Vagina (tissue), 2 donors: ENCODE data around the gene KIF1A.

ENCODE experiments used
- POLR2A ChIP-seq, 2 donors: fragments of 450-650 bp; IDR thresholded peaks; one replicate each; pipeline ENCODE4 v1.6.1; 2017; ENCODE audit warnings: antibody characterized with exemption in 2 of 2, mild to moderate bottlenecking in 2 of 2, moderate library complexity in 2 of 2
- TF ChIP-seq, protein P1 (sequence below), 3 experiments: fragments of 450-650 bp in 2 of 3; fragments of 200-600 bp in 1 of 3; sonication (generic) in 1 of 3; IDR thresholded peaks; one replicate each; pipeline ENCODE4 v1.5.1; 2017 to 2019; ENCODE audit warnings: antibody characterized with exemption in 3 of 3, mild to moderate bottlenecking in 2 of 3, moderate library complexity in 2 of 3

DNA sequence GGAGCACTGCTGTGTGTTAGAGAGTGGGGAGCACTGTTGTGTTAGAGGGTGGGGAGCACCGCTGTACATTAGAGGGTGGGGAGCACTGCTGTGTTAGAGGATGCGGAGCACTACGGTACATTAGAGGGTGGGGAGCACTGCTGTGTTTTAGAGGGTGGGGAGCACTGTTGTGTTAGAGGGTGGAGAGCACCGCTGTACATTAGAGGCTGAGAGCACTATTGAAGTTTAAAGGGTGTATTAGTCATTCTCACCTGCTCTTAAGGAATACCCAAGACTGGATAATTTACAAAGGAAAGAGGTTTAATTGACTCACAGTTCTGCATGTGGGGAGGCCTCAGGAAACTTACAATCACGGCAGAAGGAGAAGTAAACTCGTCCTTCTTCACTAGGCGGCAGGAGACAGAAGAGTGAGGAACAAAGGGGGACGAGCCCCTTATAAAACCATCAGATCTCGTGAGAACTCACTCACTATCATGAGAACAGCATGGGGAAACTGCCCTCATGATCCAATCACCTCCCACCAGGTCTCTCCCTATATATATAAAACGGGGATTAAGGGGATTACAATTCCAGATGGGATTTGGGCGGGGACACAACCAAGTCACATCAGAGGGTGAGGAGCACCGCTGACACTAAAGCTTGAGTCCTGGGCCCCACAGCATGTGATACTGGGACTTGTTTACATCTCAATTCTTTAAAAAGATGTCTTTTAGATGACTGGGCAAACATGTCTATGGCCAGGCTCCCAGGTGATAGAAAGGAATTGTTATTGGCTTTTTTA is 29.1 kb upstream of the KIF1A start:
- TF ChIP-seq, protein P1, sequence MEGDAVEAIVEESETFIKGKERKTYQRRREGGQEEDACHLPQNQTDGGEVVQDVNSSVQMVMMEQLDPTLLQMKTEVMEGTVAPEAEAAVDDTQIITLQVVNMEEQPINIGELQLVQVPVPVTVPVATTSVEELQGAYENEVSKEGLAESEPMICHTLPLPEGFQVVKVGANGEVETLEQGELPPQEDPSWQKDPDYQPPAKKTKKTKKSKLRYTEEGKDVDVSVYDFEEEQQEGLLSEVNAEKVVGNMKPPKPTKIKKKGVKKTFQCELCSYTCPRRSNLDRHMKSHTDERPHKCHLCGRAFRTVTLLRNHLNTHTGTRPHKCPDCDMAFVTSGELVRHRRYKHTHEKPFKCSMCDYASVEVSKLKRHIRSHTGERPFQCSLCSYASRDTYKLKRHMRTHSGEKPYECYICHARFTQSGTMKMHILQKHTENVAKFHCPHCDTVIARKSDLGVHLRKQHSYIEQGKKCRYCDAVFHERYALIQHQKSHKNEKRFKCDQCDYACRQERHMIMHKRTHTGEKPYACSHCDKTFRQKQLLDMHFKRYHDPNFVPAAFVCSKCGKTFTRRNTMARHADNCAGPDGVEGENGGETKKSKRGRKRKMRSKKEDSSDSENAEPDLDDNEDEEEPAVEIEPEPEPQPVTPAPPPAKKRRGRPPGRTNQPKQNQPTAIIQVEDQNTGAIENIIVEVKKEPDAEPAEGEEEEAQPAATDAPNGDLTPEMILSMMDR (IDR thresholded peaks at IDR 0.05): no peak
- no peak for TF ChIP-seq POLR2A (IDR thresholded peaks at IDR 0.05)
